Lower lobe of right lung (tissue), 2 donors: ENCODE results near the gene CETN2. TPM values are rescaled to one million over a fixed set of nuclear protein-coding genes. Genes with fewer than 3 reads are reported as not detected.

Experiments
- ATAC-seq, 2 donors: fragments of 200-7000 bp; cut with Tn5 transposase; one replicate each; pipeline ENCODE4 v1.9.1; 2020 to 2022; ENCODE audit warnings: mild to moderate bottlenecking in 2 of 2, moderate library complexity in 2 of 2
- DNase-seq: peaks from one replicate; pipeline ENCODE4 v3.0.0-alpha.2; 2020
- H3K27ac ChIP-seq: fragments of 200-600 bp; one replicate; pipeline ENCODE4 v1.8.0; 2022
- H3K27me3 ChIP-seq: fragments of 200-600 bp; one replicate; pipeline ENCODE4 v1.8.0; 2022; ENCODE audit warnings: low read depth
- H3K36me3 ChIP-seq: fragments of 200-600 bp; one replicate; pipeline ENCODE4 v1.8.0; 2022; ENCODE audit warnings: mild to moderate bottlenecking
- H3K4me1 ChIP-seq: fragments of 200-600 bp; one replicate; pipeline ENCODE4 v1.8.0; 2022
- H3K4me3 ChIP-seq: fragments of 200-600 bp; one replicate; pipeline ENCODE4 v1.8.0; 2022; ENCODE audit warnings: mild to moderate bottlenecking
- H3K9me3 ChIP-seq: fragments of 200-600 bp; one replicate; pipeline ENCODE4 v1.8.0; 2022
- intact Hi-C: fragments of 100-400 bp; cut with DNase I; formaldehyde crosslinking; loops from one replicate; pipeline ENCODE4 v1.11.0; 2022
- total RNA-seq: library from RNA; stranded (reverse); fragmentation: NEBNext Ultra II Directional; extraction: Animal tissue kit (Norgen Biotek cat#: 25700); gene quantifications from one replicate; pipeline ENCODE4 v1.2.1, GENCODE V29; 2021
- TF ChIP-seq, protein P1 (sequence below): fragments of 200-600 bp; IDR thresholded peaks from one replicate; pipeline ENCODE4 v1.8.0; 2022; ENCODE audit warnings: antibody characterized with exemption, mild to moderate bottlenecking
- donor health status: DM: no; HTN: yes; CAD: no; lungs with severe emphysema.

The CETN2 gene
- total RNA-seq, 1 donor from 2014 or later = 33.2 TPM

DNA sequence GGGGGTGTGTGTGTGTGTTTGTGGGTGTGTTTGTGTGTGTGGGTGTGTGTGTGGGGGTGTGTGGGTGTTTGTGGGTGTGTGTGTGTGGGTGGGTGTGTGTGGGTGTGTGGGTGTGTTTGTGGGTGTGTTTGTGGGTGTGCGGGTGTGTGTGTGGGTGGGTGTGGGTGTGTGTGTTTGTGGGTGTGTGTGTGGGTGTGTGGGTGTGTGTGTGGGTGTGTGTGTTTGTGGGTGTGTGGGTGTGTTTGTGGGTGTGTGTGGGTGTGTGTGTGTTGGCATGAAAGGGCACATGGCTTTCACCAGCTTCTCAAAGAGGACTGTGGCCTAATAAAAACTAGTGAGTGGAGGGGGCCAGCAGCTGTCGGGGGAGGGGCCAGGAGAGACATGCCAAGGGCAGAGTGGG is 42.0 kb upstream of the CETN2 start:
- DNase-seq (no peak), ATAC-seq (no peak)
- Histone ChIP-seq H3K9me3 (no peaks in the 10 kb centered on the region), H3K4me3 (no peak overlapping the region), H3K36me3 (peaks cover 25% of the 10 kb centered on the region), H3K4me1 (no peaks in the 10 kb centered on the region), H3K27ac (no peak overlapping the region), H3K27me3 (no peaks in the 10 kb centered on the region)
- TF ChIP-seq, protein P1, sequence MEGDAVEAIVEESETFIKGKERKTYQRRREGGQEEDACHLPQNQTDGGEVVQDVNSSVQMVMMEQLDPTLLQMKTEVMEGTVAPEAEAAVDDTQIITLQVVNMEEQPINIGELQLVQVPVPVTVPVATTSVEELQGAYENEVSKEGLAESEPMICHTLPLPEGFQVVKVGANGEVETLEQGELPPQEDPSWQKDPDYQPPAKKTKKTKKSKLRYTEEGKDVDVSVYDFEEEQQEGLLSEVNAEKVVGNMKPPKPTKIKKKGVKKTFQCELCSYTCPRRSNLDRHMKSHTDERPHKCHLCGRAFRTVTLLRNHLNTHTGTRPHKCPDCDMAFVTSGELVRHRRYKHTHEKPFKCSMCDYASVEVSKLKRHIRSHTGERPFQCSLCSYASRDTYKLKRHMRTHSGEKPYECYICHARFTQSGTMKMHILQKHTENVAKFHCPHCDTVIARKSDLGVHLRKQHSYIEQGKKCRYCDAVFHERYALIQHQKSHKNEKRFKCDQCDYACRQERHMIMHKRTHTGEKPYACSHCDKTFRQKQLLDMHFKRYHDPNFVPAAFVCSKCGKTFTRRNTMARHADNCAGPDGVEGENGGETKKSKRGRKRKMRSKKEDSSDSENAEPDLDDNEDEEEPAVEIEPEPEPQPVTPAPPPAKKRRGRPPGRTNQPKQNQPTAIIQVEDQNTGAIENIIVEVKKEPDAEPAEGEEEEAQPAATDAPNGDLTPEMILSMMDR = no peak
- intact Hi-C loops = no loop called here

DNA sequence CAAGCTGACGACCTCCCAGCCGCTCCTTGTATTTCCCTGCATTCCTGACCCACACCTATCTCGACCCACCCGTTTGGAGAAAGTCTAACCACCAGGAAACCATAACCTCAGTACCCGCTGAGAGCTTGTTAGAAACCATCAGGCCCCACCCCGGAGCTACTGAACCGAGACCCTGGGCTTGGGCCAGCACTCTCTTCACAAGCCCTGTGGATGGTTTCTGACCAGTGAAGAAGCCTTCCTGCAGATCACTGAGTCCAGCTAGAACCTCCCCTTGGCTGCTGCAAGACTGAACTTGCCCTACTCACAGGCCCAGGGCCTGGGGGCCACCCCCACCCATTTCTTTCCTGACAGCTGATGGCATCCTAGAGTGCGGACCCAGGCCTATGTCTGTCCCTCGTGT is 40.7 kb upstream of the CETN2 start:
- Histone ChIP-seq H3K36me3 (peaks cover 36% of the 10 kb centered on the region), H3K27me3 (no peaks in the 10 kb centered on the region), H3K4me1 (no peaks in the 10 kb centered on the region), H3K27ac (no peak overlapping the region), H3K4me3 (no peak overlapping the region), H3K9me3 (no peaks in the 10 kb centered on the region)
- TF ChIP-seq, protein P1 = no peak
- intact Hi-C loops = no loop called here
- DNase-seq = no peak
- no peak for ATAC-seq

GRCh38 chrX:152869972-152870371 is 39.4 kb upstream of the CETN2 start:
- Histone ChIP-seq H3K4me3 (no peak overlapping the region), H3K27ac (no peak overlapping the region), H3K4me1 (no peaks in the 10 kb centered on the region), H3K9me3 (no peaks in the 10 kb centered on the region), H3K36me3 (peaks cover 48% of the 10 kb centered on the region), H3K27me3 (no peaks in the 10 kb centered on the region)
- intact Hi-C loops = no loop called here
- DNase-seq (no peak), ATAC-seq (no peak)
- TF ChIP-seq, protein P1 = no peak

- H3K9me3 ChIP-seq = no peaks in the 10 kb centered on the region
- TF ChIP-seq, protein P1 = no peak
- no peak for DNase-seq
- no peaks in the 10 kb centered on the region for H3K4me1 ChIP-seq
- H3K36me3 ChIP-seq = peaks cover 66% of the 10 kb centered on the region
- ATAC-seq = no peak
- intact Hi-C loops = no loop called here
- H3K27me3 ChIP-seq = no peaks in the 10 kb centered on the region
- no peak overlapping the region for H3K27ac ChIP-seq
- H3K4me3 ChIP-seq = no peak overlapping the region
These were observed 35.8 kb upstream of the CETN2 start for GRCh38 chrX:152866386-152866785.

- Histone ChIP-seq H3K27me3 (no peaks in the 10 kb centered on the region), H3K4me1 (no peaks in the 10 kb centered on the region), H3K36me3 (peaks cover 68% of the 10 kb centered on the region), H3K9me3 (no peaks in the 10 kb centered on the region), H3K4me3 (no peak overlapping the region), H3K27ac (no peak overlapping the region)
- intact Hi-C loops = no loop called here
- TF ChIP-seq, protein P1 = no peak
- ATAC-seq (no peak), DNase-seq (no peak)
These were observed 34.8 kb upstream of the CETN2 start for GRCh38 chrX:152865232-152865920.
